CD14-positive monocyte (primary cell): Measurements from ENCODE around the gene CYP2C9. TPM values are rescaled to one million over a fixed set of nuclear protein-coding genes. Genes with fewer than 3 reads are reported as not detected.
"Not testable (repeated sequence)": the region's sequence is repeated elsewhere in the genome, so short reads cannot be mapped to it uniquely, and the experiment has no call there.

ENCODE experiments used
- DNase-seq, 3 donors: peaks; one replicate each; pipeline ENCODE4 v3.0.0-alpha.2; 2011 to 2022
- H2AFZ ChIP-seq: 2 replicates; pipeline ENCODE4 v1.6.0; 2012; ENCODE audit warnings: mild to moderate bottlenecking, low read depth, low read length, inconsistent platforms; ENCODE audit not compliant: insufficient read depth, poor library complexity, severe bottlenecking
- H3K27ac ChIP-seq, 2 donors: 1 replicate in 1 of 2; 2 replicates in 1 of 2; pipeline ENCODE4 v1.5.1; 2012 to 2013; ENCODE audit warnings: low read length in 2 of 2, control low read depth in 1 of 2, inconsistent platforms in 1 of 2, low read depth in 1 of 2, mild to moderate bottlenecking in 1 of 2
- H3K27me3 ChIP-seq, 2 donors: one replicate each; pipeline versions ENCODE4 v1.6.0 to v1.6.1; 2011 to 2013; ENCODE audit warnings: low read length in 2 of 2; ENCODE audit not compliant: control insufficient read depth in 2 of 2, insufficient read depth in 2 of 2
- H3K36me3 ChIP-seq, 2 donors: replicated peaks in 1 of 2; 1 replicate in 1 of 2; 2 replicates in 1 of 2; pipeline versions ENCODE4 v1.5.1 to v1.6.1; 2012 to 2013; ENCODE audit warnings: low read length in 2 of 2, control low read depth in 1 of 2, inconsistent platforms in 1 of 2, mild to moderate bottlenecking in 1 of 2; ENCODE audit not compliant: insufficient read depth in 2 of 2, control insufficient read depth in 1 of 2
- H3K4me1 ChIP-seq, 2 donors: 1 replicate in 1 of 2; 2 replicates in 1 of 2; pipeline versions ENCODE4 v1.5.1 to v1.6.1; 2012 to 2013; ENCODE audit warnings: low read length in 2 of 2, control low read depth in 1 of 2, inconsistent platforms in 1 of 2, mild to moderate bottlenecking in 1 of 2, moderate library complexity in 1 of 2; ENCODE audit not compliant: insufficient read depth in 2 of 2, control insufficient read depth in 1 of 2
- H3K4me2 ChIP-seq: replicated peaks from 2 replicates; pipeline ENCODE3; 2012; ENCODE audit warnings: low read length, moderate library complexity, mild to moderate bottlenecking; ENCODE audit not compliant: poor library complexity, severe bottlenecking; ENCODE audit errors: extremely low read depth
- H3K4me3 ChIP-seq, 3 experiments: fragments of 200-600 bp in 1 of 3; sonication (generic) in 1 of 3; replicated peaks in 1 of 3; 1 replicate in 2 of 3; 2 replicates in 1 of 3; pipeline ENCODE4 v1.5.1; 2011 to 2013; ENCODE audit warnings: low read length in 3 of 3, mild to moderate bottlenecking in 3 of 3, control low read depth in 2 of 3, low read depth in 2 of 3, inconsistent platforms in 1 of 3, moderate library complexity in 1 of 3
- H3K79me2 ChIP-seq: 2 replicates; pipeline ENCODE4 v1.6.0; 2012; ENCODE audit warnings: mild to moderate bottlenecking, control low read depth, inconsistent platforms, low read length, moderate library complexity; ENCODE audit not compliant: insufficient read depth
- H3K9ac ChIP-seq: 2 replicates; pipeline ENCODE4 v1.6.0; 2017; ENCODE audit warnings: low read length, mild to moderate bottlenecking; ENCODE audit not compliant: insufficient read depth, poor library complexity, severe bottlenecking
- H3K9me3 ChIP-seq, 2 donors: replicated peaks in 1 of 2; 1 replicate in 1 of 2; 2 replicates in 1 of 2; pipeline versions ENCODE4 v1.5.1 to v1.6.1; 2012 to 2013; ENCODE audit warnings: low read length in 2 of 2, control low read depth in 1 of 2; ENCODE audit not compliant: control insufficient read depth in 1 of 2, insufficient read depth in 1 of 2
- H4K20me1 ChIP-seq: 2 replicates; pipeline ENCODE4 v1.6.0; 2012; ENCODE audit warnings: mild to moderate bottlenecking, low read length, control low read depth, moderate library complexity; ENCODE audit not compliant: insufficient read depth
- H3K27ac Mint-ChIP-seq, 7 donors: one replicate each; pipeline ENCODE4 v1.8.0; 2020; ENCODE audit warnings: mild to moderate bottlenecking in 7 of 7, mixed read lengths in 7 of 7, moderate library complexity in 6 of 7, inconsistent platforms in 2 of 7
- H3K27me3 Mint-ChIP-seq, 3 donors: one replicate each; pipeline ENCODE4 v1.8.0; 2021 to 2022; ENCODE audit warnings: low read depth in 3 of 3, mild to moderate bottlenecking in 3 of 3, mixed read lengths in 3 of 3, moderate library complexity in 3 of 3, inconsistent platforms in 1 of 3
- H3K36me3 Mint-ChIP-seq, 2 donors: one replicate each; pipeline ENCODE4 v1.8.0; 2020; ENCODE audit warnings: mixed read lengths in 2 of 2, inconsistent platforms in 1 of 2, mild to moderate bottlenecking in 1 of 2
- H3K4me1 Mint-ChIP-seq: one replicate; pipeline ENCODE4 v1.8.0; 2020; ENCODE audit warnings: mild to moderate bottlenecking, mixed read lengths
- H3K4me3 Mint-ChIP-seq, 2 donors: one replicate each; pipeline ENCODE4 v1.8.0; 2020; ENCODE audit warnings: mild to moderate bottlenecking in 2 of 2, mixed read lengths in 2 of 2, moderate library complexity in 1 of 2
- H3K9me3 Mint-ChIP-seq, 7 donors: one replicate each; pipeline ENCODE4 v1.8.0; 2020 to 2022; ENCODE audit warnings: mixed read lengths in 7 of 7, mild to moderate bottlenecking in 6 of 7, moderate library complexity in 6 of 7, inconsistent platforms in 2 of 7
- WGBS: methylation state at CpG from one replicate; pipeline ENCODE4 v1.1.5; 2013; ENCODE audit warnings: missing lambda C conversion rate; ENCODE audit not compliant: insufficient coverage; 5-methylcytosine and 5-hydroxymethylcytosine counted together
- intact Hi-C, 2 donors: fragments of 100-400 bp; cut with micrococcal nuclease; formaldehyde crosslinking; loops; one replicate each; pipeline versions ENCODE4 v1.15.0 to v1.15.1; 2023
- polyA plus RNA-seq, 3 donors: library from polyadenylated mRNA; depleted of rRNA in 1 of 3; unstranded in 2 of 3; stranded (reverse) in 1 of 3; fragments of 300-500 nt in 2 of 3; fragments of >200 nt in 1 of 3; fragmentation: Illumina TruSeq in 2 of 3; gene quantifications; 1 replicate in 2 of 3; 2 replicates in 1 of 3; pipeline ENCODE4 v1.2.3, GENCODE V29; 2012 to 2021
- TF ChIP-seq, protein P1 (sequence below): fragments of 200-600 bp; IDR thresholded peaks from one replicate; pipeline ENCODE4 v1.8.0; 2022; ENCODE audit warnings: antibody characterized with exemption, mild to moderate bottlenecking

The CYP2C9 gene
- polyA plus RNA-seq, 3 donors, result not detected

DNA sequence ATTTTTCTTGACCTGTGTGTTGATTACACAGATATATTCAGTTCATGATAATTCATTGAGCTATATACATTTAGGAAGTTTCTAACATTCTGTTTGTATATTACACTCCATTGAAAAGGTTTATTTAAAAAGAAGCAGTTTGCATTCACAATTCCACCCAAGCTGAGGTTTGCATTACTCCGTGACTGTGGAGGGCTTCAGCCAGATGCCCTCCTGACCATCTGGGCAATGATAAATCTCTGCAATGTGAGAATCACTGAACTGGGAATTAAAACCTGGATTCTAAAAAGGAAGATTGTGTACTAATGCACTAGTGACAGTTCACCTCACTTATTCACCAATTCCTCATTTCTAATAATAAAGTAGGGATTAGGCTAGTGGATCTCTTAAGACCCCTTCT is 36.4 kb upstream of the CYP2C9 start:
- Histone ChIP-seq H3K4me2 (no peak overlapping the region), H3K27me3 (no peaks in the 10 kb centered on the region), H3K36me3 (no peaks in the 10 kb centered on the region), H3K27ac (no peak overlapping the region), H4K20me1 (no peaks in the 10 kb centered on the region), H3K79me2 (no peaks in the 10 kb centered on the region), H3K9me3 (peaks cover 0 to 10% of the 10 kb centered on the region in 2 donors), H2AFZ (no peak overlapping the region), H3K9ac (no peak overlapping the region), H3K4me1 (no peaks in the 10 kb centered on the region), H3K4me3 (no peak overlapping the region)
- TF ChIP-seq, protein P1, sequence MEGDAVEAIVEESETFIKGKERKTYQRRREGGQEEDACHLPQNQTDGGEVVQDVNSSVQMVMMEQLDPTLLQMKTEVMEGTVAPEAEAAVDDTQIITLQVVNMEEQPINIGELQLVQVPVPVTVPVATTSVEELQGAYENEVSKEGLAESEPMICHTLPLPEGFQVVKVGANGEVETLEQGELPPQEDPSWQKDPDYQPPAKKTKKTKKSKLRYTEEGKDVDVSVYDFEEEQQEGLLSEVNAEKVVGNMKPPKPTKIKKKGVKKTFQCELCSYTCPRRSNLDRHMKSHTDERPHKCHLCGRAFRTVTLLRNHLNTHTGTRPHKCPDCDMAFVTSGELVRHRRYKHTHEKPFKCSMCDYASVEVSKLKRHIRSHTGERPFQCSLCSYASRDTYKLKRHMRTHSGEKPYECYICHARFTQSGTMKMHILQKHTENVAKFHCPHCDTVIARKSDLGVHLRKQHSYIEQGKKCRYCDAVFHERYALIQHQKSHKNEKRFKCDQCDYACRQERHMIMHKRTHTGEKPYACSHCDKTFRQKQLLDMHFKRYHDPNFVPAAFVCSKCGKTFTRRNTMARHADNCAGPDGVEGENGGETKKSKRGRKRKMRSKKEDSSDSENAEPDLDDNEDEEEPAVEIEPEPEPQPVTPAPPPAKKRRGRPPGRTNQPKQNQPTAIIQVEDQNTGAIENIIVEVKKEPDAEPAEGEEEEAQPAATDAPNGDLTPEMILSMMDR, result no peak
- Mint-ChIP-seq H3K4me1 (no peaks in the 10 kb centered on the region), H3K27me3 (no peaks in the 10 kb centered on the region), H3K9me3 (peaks cover 0 to 19% (median 9%) of the 10 kb centered on the region in 7 donors), H3K36me3 (no peaks in the 10 kb centered on the region), H3K4me3 (no peak overlapping the region), H3K27ac (no peak overlapping the region)
- no peak for DNase-seq
- intact Hi-C loops, result no loop called here
- WGBS, result no CpG with 5 or more reads among the region's 1 CpG

DNA sequence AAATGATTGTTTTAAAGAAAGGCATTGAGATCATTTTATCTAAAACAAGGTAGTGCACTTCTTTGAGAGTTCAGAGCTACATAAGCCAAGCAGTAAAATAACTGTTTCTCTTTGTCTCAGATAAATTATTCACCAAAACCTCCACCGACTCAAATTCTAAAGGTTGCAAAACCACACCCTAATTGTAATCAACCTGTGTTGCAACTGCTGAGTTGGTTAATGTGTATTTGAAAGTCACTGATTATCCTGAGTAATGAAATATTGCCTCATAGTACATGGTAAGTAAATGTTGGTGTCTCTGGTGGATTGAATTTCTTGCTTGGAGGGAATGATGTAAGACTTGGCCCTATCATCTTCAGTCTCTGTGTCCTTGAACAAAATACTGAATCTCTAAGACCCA is 35.9 kb upstream of the CYP2C9 start:
- no peaks in the 10 kb centered on the region for H3K27me3 ChIP-seq
- H3K4me2 ChIP-seq, result no peak overlapping the region
- Mint-ChIP-seq H3K27me3 (no peaks in the 10 kb centered on the region), H3K4me3 (no peak overlapping the region), H3K36me3 (no peaks in the 10 kb centered on the region), H3K9me3 (peaks cover 0 to 15% (median 11%) of the 10 kb centered on the region in 7 donors), H3K4me1 (no peaks in the 10 kb centered on the region), H3K27ac (no peak overlapping the region)
- H3K27ac ChIP-seq, result no peak overlapping the region
- H3K9me3 ChIP-seq, result peaks cover 0 to 10% of the 10 kb centered on the region in 2 donors
- no peak overlapping the region for H2AFZ ChIP-seq
- intact Hi-C loops, result no loop called here
- WGBS, result no CpG with 5 or more reads among the region's 1 CpG
- no peaks in the 10 kb centered on the region for H4K20me1 ChIP-seq
- DNase-seq, result no peak
- H3K4me3 ChIP-seq, result no peak overlapping the region
- no peak overlapping the region for H3K9ac ChIP-seq
- TF ChIP-seq, protein P1, result no peak
- H3K36me3 ChIP-seq, result no peaks in the 10 kb centered on the region
- no peaks in the 10 kb centered on the region for H3K4me1 ChIP-seq
- no peaks in the 10 kb centered on the region for H3K79me2 ChIP-seq

DNA sequence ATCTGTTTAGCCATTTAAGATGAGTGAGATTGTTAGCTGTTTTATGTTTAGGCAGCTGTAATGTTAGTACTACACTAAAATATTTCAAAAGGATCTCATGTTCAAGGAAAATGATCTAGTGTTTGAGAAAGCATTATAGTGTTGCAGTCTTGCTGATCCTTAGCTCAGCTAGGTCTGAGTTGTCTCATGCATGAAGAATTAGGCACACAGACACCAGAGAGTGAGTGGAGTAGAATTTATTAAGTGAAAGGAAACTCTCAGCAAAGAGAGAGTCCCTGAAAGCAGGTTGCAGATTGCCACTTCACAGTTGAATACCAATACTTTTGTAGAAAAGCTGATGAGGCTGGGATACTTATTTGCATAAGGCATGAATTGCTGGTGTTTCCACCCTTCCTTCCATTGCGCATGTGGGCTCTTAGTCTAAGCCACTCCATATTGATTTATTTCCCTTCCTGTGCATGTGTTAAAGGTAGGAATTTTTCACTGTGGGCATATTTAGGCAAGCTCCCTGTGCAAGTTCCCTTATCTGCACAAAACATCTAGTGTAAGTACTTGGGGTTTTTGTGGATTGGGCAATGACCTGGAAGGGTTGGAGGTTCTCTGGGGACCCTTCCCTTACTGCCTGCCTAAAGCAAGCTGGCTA is 33.8 kb upstream of the CYP2C9 start:
- H3K27ac ChIP-seq, H3K9me3 ChIP-seq, H3K4me3 ChIP-seq, H3K4me1 Mint-ChIP-seq, H3K4me2 ChIP-seq, intact Hi-C loops, H3K27me3 Mint-ChIP-seq, H3K27ac Mint-ChIP-seq, H4K20me1 ChIP-seq, DNase-seq, H3K4me1 ChIP-seq, H2AFZ ChIP-seq, H3K4me3 Mint-ChIP-seq, H3K27me3 ChIP-seq, H3K36me3 ChIP-seq, H3K9ac ChIP-seq, H3K36me3 Mint-ChIP-seq, H3K79me2 ChIP-seq: not testable (repeated sequence)
- no CpG with 5 or more reads among the region's 1 CpG for WGBS
- H3K9me3 Mint-ChIP-seq, result peaks cover 2 to 18% (median 11%) of the 10 kb centered on the region in 7 donors
